ENCODE results near the gene ZNF718. TPM values are rescaled to one million over a fixed set of nuclear protein-coding genes. Genes with fewer than 3 reads are reported as not detected.
"Not testable (repeated sequence)": the region's sequence is repeated elsewhere in the genome, so short reads cannot be mapped to it uniquely, and the experiment has no call there.

ZNF718 gene
- total and polyA plus RNA-seq, 2 of the 13 experiments (the other 11 are each of a cell fraction or from before 2014, with no cell fraction given) = not detected

DNA sequence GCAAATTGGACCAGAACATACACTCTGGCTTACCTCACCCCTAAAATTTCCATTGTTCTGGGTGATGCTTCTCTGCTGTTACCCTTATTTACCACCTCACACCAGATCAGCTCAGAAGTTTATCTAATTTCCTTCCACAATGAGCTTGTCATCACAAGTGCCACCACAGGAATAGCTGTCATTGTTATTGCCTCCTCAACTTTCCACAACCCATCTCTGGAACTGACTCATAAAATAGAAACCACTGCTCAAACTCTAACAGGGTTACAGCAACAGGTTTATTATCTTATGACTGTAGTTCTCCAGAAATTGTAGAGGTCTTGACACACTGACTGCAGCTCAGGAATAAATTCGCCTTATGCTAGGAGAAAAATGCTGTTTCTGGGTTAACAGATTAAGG is 52.7 kb downstream of the ZNF718 start (continued):
- no peak for TF ChIP-seq ARID5B (CRISPR knock-in tag; IDR thresholded peaks at IDR 0.05)
- TF ChIP-seq RFXAP (CRISPR knock-in tag; IDR thresholded peaks at IDR 0.05; ENCODE audit: borderline replicate concordance) = no peak
- TF ChIP-seq ZBTB7B (CRISPR knock-in tag; IDR thresholded peaks at IDR 0.05) = no peak
- TF ChIP-seq RNF2 (conservative IDR thresholded peaks at IDR 0.05; ENCODE audit: low read depth) = no peak
- no peak for TF ChIP-seq HHEX (CRISPR knock-in tag; IDR thresholded peaks at IDR 0.05)
- no peak for TF ChIP-seq PAWR (CRISPR knock-in tag; IDR thresholded peaks at IDR 0.05; ENCODE audit: borderline replicate concordance)

GRCh38 chr4:182225-182624 is 57.9 kb downstream of the ZNF718 start:
- peaks cover 95% of the 10 kb centered on the region for H3K9me3 ChIP-seq (ENCODE audit: low read length)
- FAIRE-seq; H3K36me3 ChIP-seq (replicated peaks in 1 of 2; ENCODE audit: control insufficient read depth in 1 of 2, insufficient read depth in 2 of 2, low read length in 2 of 2); H3K79me2 ChIP-seq (ENCODE audit: insufficient read depth, low read length); BruUV-seq (replicated peaks); CTCF ChIA-PET (ENCODE audit: low intra/inter-chr PET ratio, low total read pairs); H2AFZ ChIP-seq (ENCODE audit: low read length); in situ Hi-C loops (cut with HindIII; ENCODE audit: extremely low pct_ligation_motif_present, low pct_unique_long_range_greater_than_20kb); H3K27me3 ChIP-seq (ENCODE audit: control insufficient read depth in 1 of 2, insufficient read depth in 2 of 2, low read length in 2 of 2); H3K9ac ChIP-seq (ENCODE audit: insufficient read depth, low read depth, low read length); POLR2A ChIA-PET; H4K20me1 ChIP-seq (ENCODE audit: insufficient read depth, low read length); H3K4me3 ChIP-seq (replicated peaks in 1 of 3; ENCODE audit: insufficient read depth in 1 of 3, low read depth in 2 of 3, low read length in 3 of 3); ATAC-seq; DNase-seq (ENCODE audit: low spot score); H3K27ac ChIP-seq (ENCODE audit: extremely low read length, insufficient read depth, low read length); H3K4me2 ChIP-seq (ENCODE audit: low read depth, low read length); H3K4me1 ChIP-seq (ENCODE audit: insufficient read depth, low read length); intact Hi-C loops (cut with micrococcal nuclease; ENCODE audit: unreplicated experiment): not testable (repeated sequence)
- WGBS (ENCODE audit: low lambda C conversion rate) = 51% methylated on average over 3 of the region's 3 CpGs
